Measurements from ENCODE around the gene RPL6. TPM values are rescaled to one million over a fixed set of nuclear protein-coding genes. Genes with fewer than 3 reads are reported as not detected.
"Not testable (repeated sequence)": the region's sequence is repeated elsewhere in the genome, so short reads cannot be mapped to it uniquely, and the experiment has no call there.

The RPL6 gene
- 1,000 to 10,000 TPM in 1 of 2 donors, 100 to 1,000 TPM in 1; 737 to 1,506 TPM for total RNA-seq

DNA sequence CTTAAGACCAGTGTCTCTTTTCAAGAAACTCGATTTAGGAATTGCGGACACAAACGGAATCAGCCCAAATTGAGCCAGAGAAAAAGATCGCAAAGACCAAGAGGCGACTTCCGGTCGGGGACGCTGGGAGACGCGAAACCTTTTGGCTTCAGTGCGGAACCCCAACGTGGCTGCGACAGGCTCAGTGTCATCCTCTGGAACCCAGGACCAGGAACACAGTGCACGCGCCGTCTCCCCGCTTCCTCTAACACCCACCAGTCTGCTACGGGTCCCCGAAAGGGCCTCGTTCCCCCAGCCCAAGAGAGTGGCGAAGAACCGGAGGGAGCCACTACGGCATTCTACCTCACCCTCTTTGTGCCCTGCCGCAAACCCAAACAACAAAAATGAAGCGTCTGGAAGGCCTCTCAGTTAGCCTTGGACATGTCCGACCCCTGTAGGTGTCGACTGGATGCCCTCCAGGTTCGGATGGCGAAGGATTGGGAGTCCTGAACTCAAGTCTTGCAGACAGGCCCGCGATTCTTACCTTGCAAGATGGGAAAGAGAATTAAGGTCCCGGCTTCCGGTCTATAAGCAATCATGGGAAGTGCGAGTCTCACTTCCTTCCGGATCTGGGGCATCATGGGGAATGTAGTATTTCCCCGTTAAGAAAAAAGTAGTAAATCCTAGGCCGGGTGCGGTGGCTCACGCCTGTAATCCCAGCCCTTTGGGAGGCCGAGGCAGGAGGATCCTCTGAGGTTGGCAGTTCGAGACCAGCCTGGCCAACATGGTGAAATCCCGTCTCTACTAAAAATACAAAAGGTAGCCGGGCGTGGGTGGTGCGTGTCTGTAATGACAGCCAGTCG is at the start of gene RPL6:
Gene RPL6, minus strand, starts transcription at position 542 of the 842 bp plus-strand sequence. CDS start 949 bp downstream, outside the sequence.
- intact Hi-C loops (cut with DNase I), result no loop called here
- Histone ChIP-seq H3K9me3 (no peaks in the 10 kb centered on the region), H3K27ac (peak within 1 kb of the TSS; percentile 81 to 86), H3K4me1 (replicated peaks) (no peaks in the 10 kb centered on the region), H3K27me3 (replicated peaks; ENCODE audit: insufficient read depth) (no peaks in the 10 kb centered on the region), H3K36me3 (peaks cover 4 to 15% of the 10 kb centered on the region in 2 donors), H3K4me3 (peak within 1 kb of the TSS; percentile 53 to 60)
- TF ChIP-seq, protein P1, sequence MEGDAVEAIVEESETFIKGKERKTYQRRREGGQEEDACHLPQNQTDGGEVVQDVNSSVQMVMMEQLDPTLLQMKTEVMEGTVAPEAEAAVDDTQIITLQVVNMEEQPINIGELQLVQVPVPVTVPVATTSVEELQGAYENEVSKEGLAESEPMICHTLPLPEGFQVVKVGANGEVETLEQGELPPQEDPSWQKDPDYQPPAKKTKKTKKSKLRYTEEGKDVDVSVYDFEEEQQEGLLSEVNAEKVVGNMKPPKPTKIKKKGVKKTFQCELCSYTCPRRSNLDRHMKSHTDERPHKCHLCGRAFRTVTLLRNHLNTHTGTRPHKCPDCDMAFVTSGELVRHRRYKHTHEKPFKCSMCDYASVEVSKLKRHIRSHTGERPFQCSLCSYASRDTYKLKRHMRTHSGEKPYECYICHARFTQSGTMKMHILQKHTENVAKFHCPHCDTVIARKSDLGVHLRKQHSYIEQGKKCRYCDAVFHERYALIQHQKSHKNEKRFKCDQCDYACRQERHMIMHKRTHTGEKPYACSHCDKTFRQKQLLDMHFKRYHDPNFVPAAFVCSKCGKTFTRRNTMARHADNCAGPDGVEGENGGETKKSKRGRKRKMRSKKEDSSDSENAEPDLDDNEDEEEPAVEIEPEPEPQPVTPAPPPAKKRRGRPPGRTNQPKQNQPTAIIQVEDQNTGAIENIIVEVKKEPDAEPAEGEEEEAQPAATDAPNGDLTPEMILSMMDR (IDR thresholded peaks at IDR 0.05), result no peak
- TF ChIP-seq POLR2A (IDR thresholded peaks at IDR 0.05) (peak; percentile 61), POLR2AphosphoS5 (IDR thresholded peaks at IDR 0.05) (peak; percentile 95)
- WGBS, result 10% methylated on average over 46 of the region's 46 CpGs
- peak; percentile 87 for DNase-seq (ENCODE audit: low spot score)

DNA sequence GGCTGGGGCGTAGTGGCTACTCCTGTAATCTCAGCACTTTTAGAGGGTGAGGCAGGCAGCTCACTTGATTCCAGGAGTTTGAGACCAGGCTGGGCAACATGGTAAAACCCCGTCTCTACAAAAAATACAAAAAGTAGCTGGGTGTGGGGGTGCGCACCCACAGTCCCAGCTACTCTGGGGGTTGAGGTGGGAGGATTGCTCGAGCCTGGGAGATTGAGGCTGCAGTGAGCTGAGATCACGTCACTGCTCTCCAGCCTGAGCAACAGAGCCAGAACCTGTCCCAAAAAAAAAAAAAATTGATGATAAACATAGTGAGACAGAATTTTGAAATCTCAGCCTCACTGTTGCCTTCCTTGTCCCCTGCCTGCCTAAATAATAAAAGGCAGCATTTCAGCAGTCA is 49.3 kb upstream of the RPL6 start:
- Histone ChIP-seq H3K27ac (no peak overlapping the region), H3K27me3 (replicated peaks; ENCODE audit: insufficient read depth) (no peaks in the 10 kb centered on the region), H3K4me3 (no peak overlapping the region), H3K36me3 (no peaks in the 10 kb centered on the region), H3K9me3 (no peaks in the 10 kb centered on the region), H3K4me1 (replicated peaks) (no peaks in the 10 kb centered on the region)
- intact Hi-C loops (cut with DNase I), result no loop called here
- 93% methylated on average over 5 of the region's 5 CpGs for WGBS
- TF ChIP-seq POLR2A (IDR thresholded peaks at IDR 0.05) (no peak), POLR2AphosphoS5 (IDR thresholded peaks at IDR 0.05) (no peak)
- TF ChIP-seq, protein P1 (IDR thresholded peaks at IDR 0.05), result no peak
- no peak for DNase-seq (ENCODE audit: low spot score)

DNA sequence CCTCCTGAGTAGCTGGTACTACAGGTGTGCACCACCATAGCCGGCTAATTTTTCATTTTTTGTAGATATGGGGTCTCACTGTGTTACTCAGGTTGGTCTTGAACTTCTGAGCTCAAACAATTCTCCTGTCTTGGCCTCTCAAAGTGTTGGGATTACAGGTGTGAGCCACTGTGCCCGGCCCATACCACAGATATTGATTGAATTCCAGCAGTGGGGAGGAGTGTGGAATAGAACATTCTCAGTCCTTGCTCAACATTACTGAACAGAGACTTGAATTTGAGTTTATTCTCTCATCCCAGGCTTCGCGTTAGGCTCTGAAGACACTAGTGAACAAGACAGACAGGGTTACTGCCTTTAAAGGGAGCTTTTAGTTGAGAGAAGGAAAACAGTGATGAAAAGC is 48.9 kb upstream of the RPL6 start:
- Histone ChIP-seq H3K36me3 (no peaks in the 10 kb centered on the region), H3K9me3 (no peaks in the 10 kb centered on the region), H3K27me3 (replicated peaks; ENCODE audit: insufficient read depth) (no peaks in the 10 kb centered on the region), H3K27ac (no peak overlapping the region), H3K4me1 (replicated peaks) (no peaks in the 10 kb centered on the region), H3K4me3 (no peak overlapping the region)
- DNase-seq (ENCODE audit: low spot score), result no peak
- intact Hi-C loops (cut with DNase I), result no loop called here
- WGBS, result 97% methylated on average over 4 of the region's 4 CpGs
- TF ChIP-seq, protein P1 (IDR thresholded peaks at IDR 0.05), result no peak
- no peak for TF ChIP-seq POLR2AphosphoS5 (IDR thresholded peaks at IDR 0.05)
- TF ChIP-seq POLR2A (IDR thresholded peaks at IDR 0.05), result no peak

DNA sequence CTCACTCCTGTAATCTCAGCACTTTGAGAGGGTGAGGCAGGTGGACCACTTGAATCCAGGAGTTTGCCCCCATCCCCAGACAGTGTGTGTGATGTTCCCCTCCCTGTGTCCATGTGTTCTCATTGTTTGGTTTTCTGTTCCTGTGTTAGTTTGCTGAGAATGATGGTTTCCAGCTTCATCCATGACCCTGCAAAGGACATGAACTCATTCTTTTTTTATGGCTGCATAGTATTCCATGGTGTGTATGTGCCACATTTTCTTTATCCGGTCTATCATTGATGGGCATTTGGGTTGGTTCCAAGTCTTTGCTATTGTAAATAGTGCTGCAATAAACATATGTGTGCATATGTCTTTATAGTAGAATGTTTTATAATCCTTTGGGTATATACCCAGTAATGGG is 47.7 kb upstream of the RPL6 start:
- H3K9me3 ChIP-seq; H3K27ac ChIP-seq; H3K36me3 ChIP-seq; H3K4me3 ChIP-seq; H3K4me1 ChIP-seq (replicated peaks); H3K27me3 ChIP-seq (replicated peaks; ENCODE audit: insufficient read depth); intact Hi-C loops (cut with DNase I); DNase-seq (ENCODE audit: low spot score): not testable (repeated sequence)
- WGBS, result 100% methylated on average over 1 of the region's 1 CpG

DNA sequence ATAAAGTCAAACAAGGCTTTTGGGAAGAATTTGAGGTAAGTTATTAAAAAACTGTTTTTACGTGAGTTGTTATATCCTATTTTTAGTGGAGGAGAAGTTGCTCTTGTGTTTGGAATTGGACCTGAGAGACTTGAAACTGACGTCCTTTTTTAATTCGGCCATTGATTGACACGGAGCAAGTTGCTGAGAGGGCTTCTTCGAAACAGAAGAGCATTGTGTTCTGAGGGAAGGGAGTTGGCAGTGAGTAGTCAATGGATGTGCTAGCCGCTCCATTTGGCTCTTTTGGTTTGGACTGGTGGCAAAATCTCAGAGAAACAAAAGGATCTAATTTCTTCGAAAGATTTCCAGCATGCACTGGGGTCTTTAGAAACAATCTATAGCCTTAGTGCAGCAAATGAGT is 46.6 kb upstream of the RPL6 start:
- H3K36me3 ChIP-seq, result no peaks in the 10 kb centered on the region
- WGBS, result 91% methylated on average over 7 of the region's 7 CpGs
- DNase-seq (ENCODE audit: low spot score), result no peak
- no peak for TF ChIP-seq POLR2AphosphoS5 (IDR thresholded peaks at IDR 0.05)
- TF ChIP-seq POLR2A (IDR thresholded peaks at IDR 0.05), result no peak
- TF ChIP-seq, protein P1 (IDR thresholded peaks at IDR 0.05), result no peak
- H3K27ac ChIP-seq, result no peak overlapping the region
- no peaks in the 10 kb centered on the region for H3K27me3 ChIP-seq (replicated peaks; ENCODE audit: insufficient read depth)
- H3K9me3 ChIP-seq, result no peaks in the 10 kb centered on the region
- H3K4me3 ChIP-seq, result no peak overlapping the region
- intact Hi-C loops (cut with DNase I), result no loop called here
- H3K4me1 ChIP-seq (replicated peaks), result no peaks in the 10 kb centered on the region
